K562 (cell line): ENCODE measurements around the gene SDK1.

Source experiments
- CEBPB ChIP-seq: fragments of 450-650 bp; IDR thresholded peaks from 2 replicates; pipeline ENCODE4 v1.6.1; 2016; ENCODE audit warnings: missing genetic modification characterization, missing compliant biosample characterization
- CTCF ChIP-seq, 3 experiments: IDR thresholded peaks in 2 of 3; conservative IDR thresholded peaks in 1 of 3; 2 replicates each; pipeline ENCODE4 v1.5.1; 2011 to 2012; ENCODE audit warnings: low read length in 3 of 3, mild to moderate bottlenecking in 3 of 3, control low read depth in 2 of 3, improper control_type of control experiment in 1 of 3, inconsistent platforms in 1 of 3, low read depth in 1 of 3, mixed read lengths in 1 of 3, moderate library complexity in 1 of 3; ENCODE audit not compliant: insufficient read depth in 2 of 3
- FOXM1 ChIP-seq, 2 experiments: fragments of 450-650 bp in 1 of 2; sonication (generic) in 1 of 2; formaldehyde crosslinking in 1 of 2; IDR thresholded peaks; 2 replicates each; pipeline versions ENCODE4 v1.6.1 to v1.9.0; 2017 to 2022; ENCODE audit warnings: low read depth in 2 of 2, mild to moderate bottlenecking in 2 of 2, missing genetic modification reagents in 1 of 2, moderate library complexity in 1 of 2
- GATA2 ChIP-seq: sonication (generic); formaldehyde crosslinking; IDR thresholded peaks from 2 replicates; pipeline ENCODE4 v1.4.0; 2020; ENCODE audit warnings: mild to moderate bottlenecking, missing genetic modification reagents
- IRF2 ChIP-seq: sonication (generic); formaldehyde crosslinking; IDR thresholded peaks from 2 replicates; pipeline ENCODE4 v1.8.1; 2022; ENCODE audit warnings: mild to moderate bottlenecking, missing genetic modification reagents
- JUN ChIP-seq, 2 experiments: sonication (generic) in 1 of 2; formaldehyde crosslinking in 1 of 2; IDR thresholded peaks; 2 replicates each; pipeline versions ENCODE4 v1.6.1 to v1.8.0; 2012 to 2022; ENCODE audit warnings: borderline replicate concordance in 2 of 2, mild to moderate bottlenecking in 2 of 2, improper control_type of control experiment in 1 of 2, low read depth in 1 of 2, low read length in 1 of 2, missing genetic modification reagents in 1 of 2
- NFIC ChIP-seq: fragments of 450-650 bp; IDR thresholded peaks from 2 replicates; pipeline ENCODE4 v1.6.1; 2017; ENCODE audit warnings: mild to moderate bottlenecking, inconsistent platforms
- POLR2A ChIP-seq: fragments of 450-650 bp; conservative IDR thresholded peaks from 2 replicates; pipeline ENCODE4 v1.6.1; 2016
- POLR2AphosphoS5 ChIP-seq: IDR thresholded peaks from 2 replicates; pipeline ENCODE4 v1.6.1; 2011; ENCODE audit warnings: mild to moderate bottlenecking, low read depth, low read length, moderate library complexity; ENCODE audit not compliant: control insufficient read depth, insufficient read depth
- POU5F1 ChIP-seq: fragments of 150-350 bp; IDR thresholded peaks from 2 replicates; pipeline ENCODE4 v1.6.1; 2014; ENCODE audit warnings: borderline replicate concordance, low read length, low read depth, mild to moderate bottlenecking; ENCODE audit not compliant: partially characterized antibody
- STAT6 ChIP-seq: sonication (generic); formaldehyde crosslinking; IDR thresholded peaks from 2 replicates; pipeline ENCODE4 v1.8.1; 2023; ENCODE audit warnings: mild to moderate bottlenecking, missing genetic modification reagents
- USF2 ChIP-seq: sonication (generic); formaldehyde crosslinking; IDR thresholded peaks from 2 replicates; pipeline ENCODE4 v1.5.0; 2020; ENCODE audit warnings: missing genetic modification reagents
- ZBTB11 ChIP-seq, 3 experiments: fragments of 200-800 bp in 1 of 3; fragments of 250-450 bp in 1 of 3; fragments of 450-650 bp in 1 of 3; sonication (Bioruptor Pico) in 1 of 3; sonication (Bioruptor generic) in 1 of 3; formaldehyde crosslinking in 1 of 3; IDR thresholded peaks; 2 replicates each; pipeline versions ENCODE4 v1.6.1 to v1.8.0; 2016 to 2022; ENCODE audit warnings: mild to moderate bottlenecking in 2 of 3, missing genetic modification characterization in 2 of 3, missing compliant biosample characterization in 1 of 3, moderate library complexity in 1 of 3
- ZFX ChIP-seq: sonication (generic); formaldehyde crosslinking; IDR thresholded peaks from 2 replicates; pipeline ENCODE4 v1.8.0; 2022; ENCODE audit warnings: mild to moderate bottlenecking, missing genetic modification reagents, moderate library complexity

GRCh38 chr7:4070214-4070613 is 769.2 kb downstream of the SDK1 start:
- no peak for TF ChIP-seq JUN (IDR thresholded peaks at IDR 0.05; ENCODE audit: borderline replicate concordance, low read depth, low read length)
- TF ChIP-seq JUN (CRISPR knock-in tag; IDR thresholded peaks at IDR 0.05; ENCODE audit: borderline replicate concordance) = no peak
- no peak for TF ChIP-seq CTCF (IDR thresholded peaks at IDR 0.05 in 2 of 3, conservative IDR thresholded peaks at IDR 0.05 in 1 of 3; ENCODE audit: insufficient read depth in 2 of 3, low read depth in 1 of 3, low read length in 3 of 3)
- TF ChIP-seq POU5F1 = no peak
- TF ChIP-seq USF2 (CRISPR knock-in tag) = no peak
- TF ChIP-seq POLR2A = no peak
- no peak for TF ChIP-seq ZBTB11 (CRISPR knock-in tag; IDR thresholded peaks at IDR 0.05)
- no peak for TF ChIP-seq GATA2 (CRISPR knock-in tag)
- no peak for TF ChIP-seq CEBPB (tag)
- TF ChIP-seq ZFX (CRISPR knock-in tag) = no peak
- no peak for TF ChIP-seq FOXM1 (IDR thresholded peaks at IDR 0.05; ENCODE audit: low read depth)
- TF ChIP-seq FOXM1 (CRISPR knock-in tag; IDR thresholded peaks at IDR 0.05; ENCODE audit: low read depth) = no peak
- no peak for TF ChIP-seq POLR2AphosphoS5
- no peak for TF ChIP-seq IRF2 (CRISPR knock-in tag)
- no peak for TF ChIP-seq STAT6 (CRISPR knock-in tag)
- no peak for TF ChIP-seq NFIC
